Activated B cell treated with CpG ODN at 0.5 μM for 24 hours (primary cell): ENCODE measurements around the gene MAP2K4. TPM values are rescaled to one million over a fixed set of nuclear protein-coding genes. Genes with fewer than 3 reads are reported as not detected.

Experiments used
- ATAC-seq: fragments of 200-7000 bp; cut with Tn5 transposase; one replicate; pipeline ENCODE4 v1.10.0; 2021; ENCODE audit warnings: low read depth, mild to moderate bottlenecking, moderate library complexity
- CTCF ChIA-PET: fragments of 350-600 bp; sonication (Branson Sonifier 250); formaldehyde crosslinking; loops from one replicate; lab custom pipeline; 2021; ENCODE audit warnings: antibody characterized with exemption; lab: Charles Lee
- POLR2A ChIA-PET: fragments of 350-600 bp; sonication (Branson Sonifier 250); formaldehyde crosslinking; loops from one replicate; lab custom pipeline; 2021; ENCODE audit warnings: antibody characterized with exemption; lab: Charles Lee
- DNase-seq: peaks from one replicate; pipeline ENCODE4 v3.0.0; 2022
- H3K27ac Mint-ChIP-seq: one replicate; pipeline ENCODE4 v1.8.0; 2020; ENCODE audit warnings: mixed read lengths
- H3K27me3 Mint-ChIP-seq: one replicate; pipeline ENCODE4 v1.8.0; 2021; ENCODE audit warnings: mixed read lengths
- H3K36me3 Mint-ChIP-seq: one replicate; pipeline ENCODE4 v1.8.0; 2021; ENCODE audit warnings: low read depth, mixed read lengths
- H3K4me1 Mint-ChIP-seq: one replicate; pipeline ENCODE4 v1.8.0; 2021; ENCODE audit warnings: mixed read lengths
- H3K4me3 Mint-ChIP-seq: one replicate; pipeline ENCODE4 v1.8.0; 2020; ENCODE audit warnings: mild to moderate bottlenecking, mixed read lengths
- H3K9me3 Mint-ChIP-seq: one replicate; pipeline ENCODE4 v1.8.0; 2020; ENCODE audit warnings: mixed read lengths
- CTCF ChIP-seq: fragments of 200-600 bp; IDR thresholded peaks from one replicate; pipeline ENCODE4 v1.8.0; 2022; ENCODE audit warnings: antibody characterized with exemption, mild to moderate bottlenecking
- intact Hi-C: fragments of 100-400 bp; cut with micrococcal nuclease; formaldehyde crosslinking; loops from one replicate; pipeline ENCODE4 v1.15.1; 2024
- total RNA-seq: library from RNA; stranded (reverse); gene quantifications from 2 replicates; pipeline ENCODE4 v1.2.3, GENCODE V29; 2022

The MAP2K4 gene
- total RNA-seq, 1 donor from 2014 or later = 32.9 TPM

DNA sequence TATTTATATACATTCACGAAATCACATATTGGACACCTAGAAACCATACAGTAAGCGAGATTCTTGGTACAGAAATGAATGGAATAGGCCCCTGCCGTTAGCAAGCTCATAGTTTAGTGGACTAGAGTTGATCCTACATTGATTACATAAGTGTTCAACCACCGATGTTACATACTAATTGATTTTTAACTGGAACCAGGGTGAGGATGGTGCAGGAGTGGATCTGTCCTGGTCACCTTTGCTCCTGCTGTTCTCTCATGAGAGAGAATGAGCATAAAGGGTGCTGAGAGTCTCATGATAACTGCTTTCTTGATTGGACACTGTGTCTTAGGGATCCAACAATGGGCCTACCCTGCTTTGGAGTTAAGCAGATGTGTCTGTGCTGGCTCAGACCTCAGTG, 13.9 kb downstream of the MAP2K4 start:
- intact Hi-C loops = loop anchor here (5.0 kb wide), 1 partner anchor 37 kb away; the partner anchor contains the start of gene ZNF18
- no peak overlapping the region for H3K4me3 Mint-ChIP-seq
- H3K27ac Mint-ChIP-seq = no peak overlapping the region
- CTCF ChIA-PET = no interaction called here
- no peak for DNase-seq
- no peak for ATAC-seq
- peaks cover 18% of the 10 kb centered on the region for H3K4me1 Mint-ChIP-seq
- POLR2A ChIA-PET = interaction anchor here (1.1 kb wide), 1 partner anchor 38 kb away, joined by 4 read pairs; the partner anchor contains the start of gene ZNF18
- H3K9me3 Mint-ChIP-seq = no peaks in the 10 kb centered on the region
- H3K36me3 Mint-ChIP-seq = peaks cover 19% of the 10 kb centered on the region
- no peak for TF ChIP-seq CTCF
- no peaks in the 10 kb centered on the region for H3K27me3 Mint-ChIP-seq

DNA sequence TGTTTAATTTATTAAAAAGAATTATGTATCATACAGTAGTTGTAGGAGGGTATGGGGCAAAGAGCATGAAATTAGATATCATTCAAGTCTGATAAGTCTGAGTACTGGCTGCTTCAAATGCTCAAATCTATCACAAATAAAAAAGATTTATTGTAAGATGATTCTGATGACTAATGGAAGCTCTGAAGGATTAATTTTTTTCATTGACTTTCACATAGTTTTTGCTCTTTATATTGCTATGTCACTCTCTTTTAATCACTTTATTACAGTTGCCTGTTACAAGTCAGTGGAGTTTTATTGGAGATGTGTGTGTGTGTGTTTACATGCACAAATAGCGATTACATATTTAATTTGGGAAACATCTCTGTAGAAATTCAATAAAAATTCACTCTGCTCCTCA, 15.0 kb downstream of the MAP2K4 start:
- no peaks in the 10 kb centered on the region for H3K9me3 Mint-ChIP-seq
- ChIA-PET POLR2A (no interaction called here), CTCF (no interaction called here)
- DNase-seq (no peak), ATAC-seq (no peak)
- peaks cover 17% of the 10 kb centered on the region for H3K36me3 Mint-ChIP-seq
- no peak for TF ChIP-seq CTCF
- H3K4me1 Mint-ChIP-seq = peaks cover 13% of the 10 kb centered on the region
- H3K27me3 Mint-ChIP-seq = no peaks in the 10 kb centered on the region
- no peak overlapping the region for H3K4me3 Mint-ChIP-seq
- H3K27ac Mint-ChIP-seq = no peak overlapping the region
- intact Hi-C loops = no loop called here

DNA sequence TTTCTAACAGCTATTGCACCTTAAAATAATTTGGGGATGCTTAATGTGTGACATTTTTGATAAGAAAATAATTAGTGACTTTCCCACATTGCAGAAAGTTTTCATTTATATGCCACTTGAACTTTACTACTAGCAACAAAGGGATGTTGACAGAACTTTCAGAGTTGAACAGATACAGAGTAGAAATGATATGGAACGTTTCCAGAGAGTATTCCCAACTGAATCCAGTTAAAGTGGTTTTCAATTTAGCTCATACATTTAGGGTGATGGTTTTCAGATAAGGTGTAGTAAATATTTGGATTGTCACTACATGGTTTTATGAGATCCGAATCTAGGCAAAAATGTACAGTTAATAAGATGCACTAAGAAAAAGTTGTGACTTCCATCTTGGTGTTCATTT, 17.3 kb downstream of the MAP2K4 start:
- Mint-ChIP-seq H3K4me3 (no peak overlapping the region), H3K9me3 (no peaks in the 10 kb centered on the region), H3K4me1 (peaks cover 9% of the 10 kb centered on the region), H3K36me3 (peaks cover 15% of the 10 kb centered on the region), H3K27ac (no peak overlapping the region), H3K27me3 (no peaks in the 10 kb centered on the region)
- intact Hi-C loops = no loop called here
- DNase-seq = no peak
- ChIA-PET POLR2A (no interaction called here), CTCF (no interaction called here)
- no peak for TF ChIP-seq CTCF
- no peak for ATAC-seq

DNA sequence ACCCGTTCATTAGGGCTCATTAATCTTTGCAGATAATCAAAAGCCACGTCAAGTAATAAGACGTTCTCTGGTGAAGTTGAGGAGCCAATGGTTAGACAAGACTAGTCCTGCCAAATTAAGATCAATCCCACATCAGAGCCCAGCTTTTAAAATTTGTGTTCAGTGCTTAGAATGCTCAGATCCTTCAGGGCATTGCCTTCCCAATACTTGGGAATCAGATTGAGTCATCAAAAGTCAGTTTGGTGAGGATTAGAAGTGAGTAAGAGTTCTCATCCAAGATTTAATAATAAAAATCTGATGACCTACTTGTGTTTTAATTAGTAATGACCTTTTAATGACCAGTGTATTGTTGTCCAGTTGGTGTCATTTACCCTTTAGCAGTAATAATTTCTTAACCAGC, 19.8 kb downstream of the MAP2K4 start:
- Mint-ChIP-seq H3K27ac (no peak overlapping the region), H3K9me3 (no peaks in the 10 kb centered on the region), H3K27me3 (no peaks in the 10 kb centered on the region), H3K4me3 (no peak overlapping the region), H3K4me1 (peaks cover 13% of the 10 kb centered on the region), H3K36me3 (peaks cover 6% of the 10 kb centered on the region)
- CTCF ChIA-PET = no interaction called here
- DNase-seq = no peak
- no peak for ATAC-seq
- no peak for TF ChIP-seq CTCF
- POLR2A ChIA-PET = no interaction called here
- intact Hi-C loops = no loop called here

DNA sequence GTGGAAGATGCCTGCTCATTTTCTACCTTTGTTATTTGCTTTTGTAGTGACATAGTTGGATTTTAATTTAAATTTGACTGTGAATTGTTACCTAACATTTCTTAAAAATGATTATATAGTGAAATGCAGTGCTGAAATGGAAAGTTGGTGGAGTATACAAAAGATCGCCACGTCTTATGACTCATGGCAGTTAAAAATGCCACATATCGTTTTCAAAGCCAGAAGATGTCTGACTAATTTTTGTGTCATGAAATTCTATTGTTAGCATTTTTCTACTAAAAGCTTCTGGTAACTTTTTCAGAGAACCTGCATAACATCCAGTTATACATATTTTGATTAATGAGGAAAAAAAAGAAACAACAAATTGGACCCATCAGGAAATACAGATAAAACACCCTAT, 20.6 kb downstream of the MAP2K4 start:
- H3K4me3 Mint-ChIP-seq = no peak overlapping the region
- no peak overlapping the region for H3K27ac Mint-ChIP-seq
- peaks cover 19% of the 10 kb centered on the region for H3K4me1 Mint-ChIP-seq
- intact Hi-C loops = no loop called here
- H3K36me3 Mint-ChIP-seq = peaks cover 4% of the 10 kb centered on the region
- no peaks in the 10 kb centered on the region for H3K9me3 Mint-ChIP-seq
- POLR2A ChIA-PET = no interaction called here
- ATAC-seq = no peak
- TF ChIP-seq CTCF = no peak
- H3K27me3 Mint-ChIP-seq = no peaks in the 10 kb centered on the region
- CTCF ChIA-PET = no interaction called here
- no peak for DNase-seq
